Measurements from ENCODE around the gene CLNS1A. TPM values are rescaled to one million over a fixed set of nuclear protein-coding genes. Genes with fewer than 3 reads are reported as not detected.

The CLNS1A gene
- total RNA-seq, 1 donor from 2014 or later: 169 TPM

DNA sequence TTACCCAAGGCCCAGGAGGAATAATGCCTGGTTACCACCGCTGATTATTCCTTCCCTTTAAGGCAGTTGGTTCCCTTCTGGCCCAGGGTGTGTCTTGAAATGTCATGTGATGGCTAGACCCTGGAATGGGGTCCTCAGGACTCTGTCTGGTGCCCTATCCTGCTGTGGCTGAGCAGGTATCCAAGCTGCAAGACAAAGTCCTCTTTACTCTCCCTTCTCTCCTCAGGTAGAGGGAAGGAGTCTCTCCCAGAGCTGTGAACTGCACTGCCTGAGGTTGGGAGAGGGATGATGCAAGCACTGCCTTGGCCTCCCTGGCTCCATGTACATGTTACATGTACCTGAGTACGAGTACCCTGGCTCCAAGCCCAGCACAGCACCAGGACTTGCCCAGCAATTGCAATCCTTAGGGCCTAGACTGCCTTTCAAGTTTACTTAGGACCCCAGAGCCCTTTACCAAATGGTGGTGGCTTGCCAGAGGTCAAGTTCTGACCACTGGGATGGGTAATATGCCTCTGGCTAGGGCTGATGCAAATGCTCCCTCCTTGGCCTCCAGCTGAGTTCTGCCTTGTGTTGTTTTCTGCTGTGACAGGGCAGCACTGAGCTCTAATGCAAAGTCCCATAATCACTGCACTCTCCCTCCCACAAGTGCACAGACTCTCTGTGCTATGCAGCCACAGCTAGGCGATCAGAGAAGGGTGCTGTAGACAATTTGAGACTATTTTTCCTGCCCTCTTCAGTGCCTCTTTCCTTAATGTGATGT, 68.5 kb downstream of the CLNS1A start:
- intact Hi-C loops (cut with micrococcal nuclease): no loop called here
- Mint-ChIP-seq H3K27ac (no peak overlapping the region), H3K36me3 (ENCODE audit: low read depth) (no peaks in the 10 kb centered on the region), H3K9me3 (no peaks in the 10 kb centered on the region), H3K4me1 (ENCODE audit: low read depth) (no peaks in the 10 kb centered on the region), H3K27me3 (ENCODE audit: insufficient read depth) (peaks cover 7% of the 10 kb centered on the region), H3K4me3 (no peak overlapping the region)
- no peak for DNase-seq (ENCODE audit: low spot score)

DNA sequence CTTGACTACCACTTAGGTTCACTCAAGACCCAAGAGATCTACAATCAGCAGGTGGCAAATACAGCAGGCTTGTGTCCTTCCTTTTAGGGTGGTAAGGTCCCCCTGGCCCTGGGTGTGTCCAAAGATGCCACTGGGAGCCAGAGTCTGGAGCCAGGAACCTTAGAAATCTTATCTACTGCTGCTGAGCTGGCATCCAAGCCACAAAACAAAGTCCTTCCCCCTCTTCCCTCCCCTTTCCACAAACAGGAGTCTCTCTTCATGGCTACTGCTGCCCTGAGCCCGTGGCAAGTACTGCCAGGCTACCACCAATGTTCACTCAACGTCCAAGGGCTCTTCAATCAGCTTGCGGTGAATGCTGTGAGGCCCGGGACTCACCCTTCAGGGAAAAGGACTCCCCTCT, 69.3 kb downstream of the CLNS1A start:
- Mint-ChIP-seq H3K27me3 (ENCODE audit: insufficient read depth) (peaks cover 7% of the 10 kb centered on the region), H3K9me3 (no peaks in the 10 kb centered on the region), H3K27ac (no peak overlapping the region), H3K4me3 (no peak overlapping the region), H3K4me1 (ENCODE audit: low read depth) (no peaks in the 10 kb centered on the region), H3K36me3 (ENCODE audit: low read depth) (no peaks in the 10 kb centered on the region)
- intact Hi-C loops (cut with micrococcal nuclease): no loop called here
- no peak for DNase-seq (ENCODE audit: low spot score)

Other genes starting within 250 kb of the CLNS1A start
- gene PAK1, start 163.7 kb downstream of the CLNS1A start, total RNA-seq: 33.1 and 38.4 TPM in 2 replicates
- gene AQP11, start 47.8 kb downstream of the CLNS1A start, total RNA-seq: 0.18 and 0.59 TPM in 2 replicates
- gene RSF1, start 182.9 kb upstream of the CLNS1A start, total RNA-seq: 47.0 and 49.2 TPM in 2 replicates
- gene AAMDC, start 183.3 kb upstream of the CLNS1A start, total RNA-seq: 1.5 and 2.4 TPM in 2 replicates

All from activated T-helper 1 cell treated with anti-CD3 and anti-CD28 coated beads, Interleukin-12 subunit alpha, Interleukin-12 subunit beta, Interleukin-2, Interleukin-4 antibody, amounts not matched to agents 30 ng/mL and 10 ng/mL and 1 ng/mL, durations not matched to agents 14 hours and 24 hours and 36 hours (primary cell).